DND-41 (cell line): ENCODE results near the gene ITSN1.

Source experiments
- ATAC-seq: fragments of 200-7000 bp; cut with Tn5 transposase; 3 replicates; pipeline ENCODE4 v1.9.1; 2021; ENCODE audit warnings: low read depth; ENCODE audit not compliant: insufficient read depth
- DNase-seq: peaks from one replicate; pipeline ENCODE4 v3.0.0-alpha.2; 2020
- H2AFZ ChIP-seq: 2 replicates; pipeline ENCODE4 v1.6.0; 2012; ENCODE audit warnings: low read depth, low read length
- H3K27ac ChIP-seq: 2 replicates; pipeline ENCODE4 v1.5.1; 2012; ENCODE audit warnings: low read length, inconsistent platforms
- H3K27me3 ChIP-seq: fragments of 200-600 bp; sonication (generic); 2 replicates; pipeline ENCODE4 v1.6.0; 2012; ENCODE audit warnings: low read length, mild to moderate bottlenecking, inconsistent platforms; ENCODE audit not compliant: insufficient read depth, poor library complexity
- H3K36me3 ChIP-seq: 2 replicates; pipeline ENCODE4 v1.5.1; 2012; ENCODE audit warnings: low read length, inconsistent platforms; ENCODE audit not compliant: insufficient read depth
- H3K4me1 ChIP-seq: 2 replicates; pipeline ENCODE4 v1.5.1; 2012; ENCODE audit warnings: mild to moderate bottlenecking, low read length; ENCODE audit not compliant: insufficient read depth
- H3K4me2 ChIP-seq: 2 replicates; pipeline ENCODE4 v1.6.0; 2012; ENCODE audit warnings: mild to moderate bottlenecking, moderate library complexity, low read length, inconsistent platforms; ENCODE audit not compliant: insufficient read depth
- H3K4me3 ChIP-seq, 2 experiments: fragments of 200-600 bp in 1 of 2; shearing (Covaris generic) in 1 of 2; 2 replicates each; pipeline ENCODE4 v1.5.1; 2012 to 2016; ENCODE audit warnings: inconsistent platforms in 2 of 2, low read length in 2 of 2, mild to moderate bottlenecking in 2 of 2, low read depth in 1 of 2, moderate library complexity in 1 of 2
- H3K79me2 ChIP-seq: 2 replicates; pipeline ENCODE4 v1.6.0; 2012; ENCODE audit warnings: low read length, inconsistent platforms; ENCODE audit not compliant: insufficient read depth
- H3K9ac ChIP-seq: 2 replicates; pipeline ENCODE4 v1.6.0; 2012; ENCODE audit warnings: low read depth, mild to moderate bottlenecking, inconsistent platforms, low read length, moderate library complexity
- H3K9me3 ChIP-seq: 2 replicates; pipeline ENCODE4 v1.5.1; 2012; ENCODE audit warnings: low read length, moderate library complexity, mild to moderate bottlenecking, inconsistent platforms; ENCODE audit not compliant: insufficient read depth, severe bottlenecking
- H4K20me1 ChIP-seq: 2 replicates; pipeline ENCODE4 v1.6.0; 2012; ENCODE audit warnings: low read length; ENCODE audit not compliant: insufficient read depth
- CTCF ChIP-seq: IDR thresholded peaks from 2 replicates; pipeline ENCODE4 v1.5.1; 2012; ENCODE audit warnings: borderline replicate concordance, low read length, moderate library complexity, mild to moderate bottlenecking; ENCODE audit not compliant: poor library complexity, severe bottlenecking; ENCODE audit errors: extremely low read depth
- EZH2 ChIP-seq: IDR thresholded peaks from 3 replicates; pipeline ENCODE4 v1.6.1; 2012; ENCODE audit warnings: borderline replicate concordance, low read depth, mild to moderate bottlenecking, moderate library complexity, low read length, inconsistent platforms; ENCODE audit not compliant: severe bottlenecking

The ITSN1 gene

DNA sequence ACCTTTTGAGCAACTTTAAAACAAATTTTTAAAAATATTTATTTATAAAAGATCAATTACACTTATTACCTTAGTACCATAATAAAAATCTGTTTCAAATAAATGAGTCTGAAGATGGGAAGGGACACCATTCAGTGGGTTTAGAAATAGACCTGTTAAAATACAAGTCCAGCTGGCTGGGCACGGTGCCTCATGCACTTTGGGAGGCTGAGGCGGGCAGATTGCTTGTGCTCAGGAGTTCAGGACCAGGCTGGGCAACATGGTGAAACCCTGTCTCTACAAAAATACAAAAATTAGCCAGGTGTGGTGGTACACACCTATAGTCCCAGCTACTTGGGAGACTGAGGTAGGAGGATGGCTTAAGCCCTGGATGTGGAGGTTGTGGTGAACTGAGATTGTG, 57.0 kb downstream of the ITSN1 start:
- H3K4me2 ChIP-seq: no peak overlapping the region
- 0 out of 2 replicates have a peak, but pooled peaks cover 4% of the 10 kb centered on the region for H3K79me2 ChIP-seq
- no peak overlapping the region for H3K27ac ChIP-seq
- no peak overlapping the region for H3K9ac ChIP-seq
- TF ChIP-seq CTCF: no peak
- no peak for TF ChIP-seq EZH2
- H3K9me3 ChIP-seq: no peaks in the 10 kb centered on the region
- H4K20me1 ChIP-seq: no peaks in the 10 kb centered on the region; the same call in 1 of the 2 replicates
- ATAC-seq (no peak), DNase-seq (no peak)
- no peak overlapping the region for H3K4me3 ChIP-seq
- peaks cover 3% of the 10 kb centered on the region; the same call in 1 of the 2 replicates for H3K4me1 ChIP-seq
- H2AFZ ChIP-seq: no peak overlapping the region
- no peaks in the 10 kb centered on the region for H3K27me3 ChIP-seq
- H3K36me3 ChIP-seq: no peaks in the 10 kb centered on the region

DNA sequence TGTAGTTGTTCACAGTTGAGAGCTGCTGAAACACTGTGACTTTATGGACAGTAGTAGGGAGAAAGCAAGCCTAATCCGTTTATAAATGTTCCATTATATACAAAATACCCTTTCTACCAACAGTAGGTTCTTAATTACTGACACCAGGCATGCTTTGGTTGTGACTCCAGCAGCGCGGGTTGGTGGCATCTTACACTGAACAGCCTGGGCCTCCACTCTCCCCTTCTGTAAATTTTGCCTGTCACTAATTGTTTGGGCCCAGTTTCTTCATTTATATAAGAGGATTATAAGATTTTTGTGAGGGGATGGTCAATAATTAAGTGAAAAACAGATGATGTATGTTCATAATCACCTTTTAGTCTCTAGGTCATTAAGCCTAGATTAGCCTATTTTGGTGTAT, 58.2 kb downstream of the ITSN1 start:
- DNase-seq (no peak), ATAC-seq (no peak)
- H3K9ac ChIP-seq: no peak overlapping the region
- H3K27ac ChIP-seq: no peak overlapping the region
- no peaks in the 10 kb centered on the region for H3K9me3 ChIP-seq
- TF ChIP-seq CTCF: no peak
- no peak for TF ChIP-seq EZH2
- H3K4me1 ChIP-seq: peaks cover 3% of the 10 kb centered on the region; the same call in 1 of the 2 replicates
- H2AFZ ChIP-seq: no peak overlapping the region
- 0 out of 2 replicates have a peak, but pooled peaks cover 4% of the 10 kb centered on the region for H3K79me2 ChIP-seq
- no peaks in the 10 kb centered on the region for H3K27me3 ChIP-seq
- H4K20me1 ChIP-seq: no peaks in the 10 kb centered on the region; the same call in 1 of the 2 replicates
- no peaks in the 10 kb centered on the region for H3K36me3 ChIP-seq
- no peak overlapping the region for H3K4me2 ChIP-seq
- H3K4me3 ChIP-seq: no peak overlapping the region

DNA sequence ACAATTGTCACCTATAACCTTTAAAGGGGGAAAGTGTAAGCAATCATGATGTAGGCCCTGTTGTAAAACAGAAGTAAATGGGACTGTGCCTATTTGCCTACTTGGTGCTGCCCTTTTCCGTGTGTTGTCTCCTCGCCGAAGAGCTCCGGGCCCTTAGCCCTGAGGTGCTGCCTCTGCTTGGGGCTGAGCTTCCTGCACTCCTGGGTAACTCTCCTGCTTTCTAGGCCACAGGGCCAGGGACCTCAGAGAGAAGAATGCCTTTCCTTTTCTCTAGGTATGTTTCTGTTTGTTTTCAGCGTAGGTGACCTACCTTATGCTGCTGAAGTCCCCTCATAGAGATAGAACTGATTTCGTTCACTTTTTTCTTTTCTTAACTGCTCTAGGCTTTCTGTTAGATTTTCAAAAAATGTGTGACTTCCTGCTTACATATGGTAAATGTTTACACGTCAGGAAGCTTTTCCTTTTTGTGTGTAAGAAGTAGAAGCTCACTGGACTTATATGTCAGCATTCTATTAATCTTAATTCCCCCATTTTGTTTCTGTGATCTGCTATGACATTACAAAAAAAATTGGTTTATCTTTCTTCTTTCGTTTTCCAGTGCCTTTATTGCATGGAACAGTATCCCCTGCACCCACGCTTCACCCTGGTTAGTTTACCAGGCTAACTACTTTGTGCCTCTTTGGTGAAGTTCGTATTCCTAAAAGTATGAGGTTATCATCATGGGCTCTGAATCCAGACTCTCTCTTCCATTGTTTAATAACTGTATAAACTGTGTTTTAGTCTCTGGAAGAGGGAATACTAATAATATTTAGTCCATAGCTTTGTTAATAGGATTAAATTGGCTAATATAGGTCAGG, 61.7 kb downstream of the ITSN1 start:
- TF ChIP-seq EZH2 (no peak), CTCF (no peak)
- H3K4me3 ChIP-seq: no peak overlapping the region
- no peaks in the 10 kb centered on the region; the same call in 1 of the 2 replicates for H4K20me1 ChIP-seq
- no peak overlapping the region for H3K4me2 ChIP-seq
- no peak overlapping the region for H3K27ac ChIP-seq
- H3K79me2 ChIP-seq: peaks cover 4% of the 10 kb centered on the region; the same call in 1 of the 2 replicates
- H3K9me3 ChIP-seq: peaks cover 2% of the 10 kb centered on the region
- H3K4me1 ChIP-seq: peaks cover 3% of the 10 kb centered on the region; the same call in 1 of the 2 replicates
- ATAC-seq: no peak
- H3K36me3 ChIP-seq: no peaks in the 10 kb centered on the region
- H3K27me3 ChIP-seq: no peaks in the 10 kb centered on the region
- no peak overlapping the region for H3K9ac ChIP-seq
- no peak overlapping the region for H2AFZ ChIP-seq
- no peak for DNase-seq
